GM12878 (cell line): ENCODE results near the gene TAX1BP1. TPM values are rescaled to one million over a fixed set of nuclear protein-coding genes. Genes with fewer than 3 reads are reported as not detected.

Experiments
- ATAC-seq: fragments of 200-7000 bp; cut with Tn5 transposase; 3 replicates; pipeline ENCODE4 v1.9.1; 2020; ENCODE audit warnings: mild to moderate bottlenecking, moderate library complexity
- BruUV-seq: library from RNA; stranded (reverse); fragments of 400-500 nt; replicated peaks from 2 replicates; lab custom pipeline; 2021; lab: Mats Ljungman, UMichigan
- CTCF ChIA-PET: fragments of 300-600 bp; sonication (Branson Sonifier 250); formaldehyde crosslinking; extraction: SDS; loops from one replicate; lab custom pipeline; 2021; ENCODE audit warnings: inconsistent platforms; lab: Yijun Ruan, JAX
- POLR2A ChIA-PET: fragments of 350-600 bp; formaldehyde crosslinking; extraction: SDS; loops from one replicate; lab custom pipeline; 2021; ENCODE audit warnings: inconsistent platforms; lab: Charles Lee
- RAD21 ChIA-PET: fragments of 300-600 bp; sonication (Branson Sonifier 250); formaldehyde crosslinking; loops from one replicate; lab custom pipeline; 2023; ENCODE audit warnings: antibody characterized with exemption; ENCODE audit not compliant: unreplicated experiment; lab: Charles Lee
- SMC1A ChIA-PET: fragments of 300-600 bp; sonication (Branson Sonifier 250); formaldehyde crosslinking; loops from one replicate; lab custom pipeline; 2023; ENCODE audit not compliant: unreplicated experiment, uncharacterized antibody; lab: Charles Lee
- DNase-seq: peaks from one replicate; pipeline ENCODE4 v3.0.0-alpha.2; 2011; ENCODE audit warnings: low read depth, low spot score
- FAIRE-seq: peaks from 3 replicates; lab custom pipeline; 2011; peaks lifted over from hg19 to GRCh38; lab: Jason Lieb, UNC
- H2AFZ ChIP-seq: 2 replicates; pipeline ENCODE4 v1.6.0; 2011; ENCODE audit warnings: low read depth, low read length, control low read depth; ENCODE audit not compliant: control insufficient read depth
- H3K27ac ChIP-seq: 2 replicates; pipeline ENCODE4 v1.5.1; 2011; ENCODE audit warnings: control low read depth; ENCODE audit not compliant: control insufficient read depth, insufficient read depth
- H3K27me3 ChIP-seq, 2 experiments: replicated peaks in 1 of 2; 2 replicates each; pipeline versions ENCODE4 v1.6.0 to v1.6.1; 2011; ENCODE audit warnings: low read length in 1 of 2; ENCODE audit not compliant: control insufficient read depth in 2 of 2, insufficient read depth in 2 of 2
- H3K36me3 ChIP-seq, 2 experiments: 2 replicates each; pipeline ENCODE4 v1.5.1; 2011; ENCODE audit warnings: low read length in 1 of 2; ENCODE audit not compliant: control insufficient read depth in 2 of 2, insufficient read depth in 2 of 2
- H3K4me1 ChIP-seq: 2 replicates; pipeline ENCODE4 v1.6.1; 2011; ENCODE audit warnings: mild to moderate bottlenecking, low read length, moderate library complexity, mixed read lengths; ENCODE audit not compliant: control insufficient read depth, insufficient read depth
- H3K4me2 ChIP-seq: 2 replicates; pipeline ENCODE4 v1.6.0; 2011; ENCODE audit warnings: control low read depth; ENCODE audit not compliant: control insufficient read depth, insufficient read depth
- H3K4me3 ChIP-seq: fragments of 200-600 bp; sonication (generic); 2 replicates; pipeline ENCODE4 v1.5.1; 2016
- H3K79me2 ChIP-seq: 2 replicates; pipeline ENCODE4 v1.6.0; 2011; ENCODE audit warnings: low read length; ENCODE audit not compliant: control insufficient read depth, insufficient read depth
- H3K9ac ChIP-seq: 2 replicates; pipeline ENCODE4 v1.8.0; 2011; ENCODE audit warnings: low read length, control low read depth, mixed read lengths; ENCODE audit not compliant: control insufficient read depth, insufficient read depth
- H3K9me3 ChIP-seq: replicated peaks from 3 replicates; pipeline ENCODE4 v1.5.1; 2011; ENCODE audit warnings: mild to moderate bottlenecking, low read length; ENCODE audit not compliant: control insufficient read depth, insufficient read depth
- H4K20me1 ChIP-seq: 2 replicates; pipeline ENCODE4 v1.6.0; 2011; ENCODE audit not compliant: control insufficient read depth, insufficient read depth
- CHD2 ChIP-seq: IDR thresholded peaks from 2 replicates; pipeline ENCODE4 v1.6.1; 2011; ENCODE audit warnings: low read depth, low read length, improper control_type of control experiment, borderline replicate concordance
- CREB1 ChIP-seq: IDR thresholded peaks from 2 replicates; pipeline ENCODE4 v1.6.1; 2012; ENCODE audit warnings: low read depth, mild to moderate bottlenecking, inconsistent platforms
- CREM ChIP-seq: IDR thresholded peaks from 2 replicates; pipeline ENCODE4 v1.6.1; 2014; ENCODE audit warnings: antibody characterized with exemption, low read depth
- EP300 ChIP-seq, 2 experiments: fragments of 150-350 bp in 1 of 2; IDR thresholded peaks; 2 replicates each; pipeline ENCODE4 v1.6.1; 2011 to 2012; ENCODE audit warnings: low read depth in 2 of 2, low read length in 2 of 2, borderline replicate concordance in 1 of 2, improper control_type of control experiment in 1 of 2, inconsistent platforms in 1 of 2; ENCODE audit not compliant: control insufficient read depth in 1 of 2
- NR2C2 ChIP-seq: IDR thresholded peaks from 2 replicates; pipeline ENCODE4 v1.6.1; 2011; ENCODE audit warnings: borderline replicate concordance, low read depth; ENCODE audit not compliant: control insufficient read depth, insufficient read length
- PML ChIP-seq: IDR thresholded peaks from 2 replicates; pipeline ENCODE4 v1.6.1; 2012; ENCODE audit warnings: low read length, inconsistent platforms
- RAD21 ChIP-seq: IDR thresholded peaks from 2 replicates; pipeline ENCODE4 v1.6.1; 2011; ENCODE audit warnings: mild to moderate bottlenecking, low read depth, low read length, moderate library complexity; ENCODE audit not compliant: insufficient read depth
- RELA ChIP-seq: fragments of 450-650 bp; IDR thresholded peaks from 2 replicates; pipeline ENCODE4 v1.8.0; 2014; ENCODE audit warnings: borderline replicate concordance; ENCODE audit not compliant: partially characterized antibody
- SMAD1 ChIP-seq: fragments of 450-650 bp; IDR thresholded peaks from 2 replicates; pipeline ENCODE4 v1.6.1; 2018; ENCODE audit warnings: mild to moderate bottlenecking, low read depth; ENCODE audit not compliant: partially characterized antibody
- SMARCA5 ChIP-seq: fragments of 450-650 bp; IDR thresholded peaks from 2 replicates; pipeline ENCODE4 v1.6.1; 2017; ENCODE audit warnings: mild to moderate bottlenecking
- SUPT20H ChIP-seq: IDR thresholded peaks from 2 replicates; pipeline ENCODE4 v1.6.1; 2011; ENCODE audit warnings: low read depth, mild to moderate bottlenecking, low read length, moderate library complexity, borderline replicate concordance; ENCODE audit not compliant: control insufficient read depth
- TCF12 ChIP-seq: IDR thresholded peaks from 2 replicates; pipeline ENCODE4 v1.6.1; 2011; ENCODE audit warnings: low read depth, mild to moderate bottlenecking, low read length
- TCF3 ChIP-seq: IDR thresholded peaks from 2 replicates; pipeline ENCODE4 v1.6.1; 2012; ENCODE audit warnings: low read depth, mild to moderate bottlenecking, low read length, borderline replicate concordance; ENCODE audit not compliant: insufficient read depth
- TCF7 ChIP-seq: IDR thresholded peaks from 2 replicates; pipeline ENCODE4 v1.6.1; 2014; ENCODE audit warnings: antibody characterized with exemption, borderline replicate concordance
- ZSCAN29 ChIP-seq: fragments of 450-650 bp; IDR thresholded peaks from 2 replicates; pipeline ENCODE4 v1.6.1; 2017; ENCODE audit warnings: mild to moderate bottlenecking, moderate library complexity
- WGBS: methylation state at CpG from one replicate; pipeline ENCODE4 v1.1.6; 2016; ENCODE audit warnings: low lambda C conversion rate; ENCODE audit not compliant: insufficient replicate concordance, insufficient coverage; ENCODE audit errors: missing lambda C conversion rate; 5-methylcytosine and 5-hydroxymethylcytosine counted together
- in situ Hi-C: fragments of 300-500 bp; cut with MboI; formaldehyde crosslinking; loops from 9 replicates; pipeline ENCODE4 v1.14.3; 2018; ENCODE audit warnings: mixed read lengths
- intact Hi-C: fragments of 100-400 bp; cut with micrococcal nuclease; formaldehyde crosslinking; loops from one replicate; pipeline ENCODE4 v1.14.2; 2022; ENCODE audit not compliant: unreplicated experiment
- polyA plus RNA-seq, 11 experiments: library from polyadenylated mRNA; depleted of rRNA in 4 of 11; unstranded in 6 of 11; stranded (reverse) in 5 of 11; fragments of >200 nt; fragmentation: Nextera tagmentation in 4 of 11; fragmentation: Illumina TruSeq in 1 of 11; extraction: Ambion mirVana in 4 of 11; extraction: Trizol in 1 of 11; gene quantifications; 1 replicate in 1 of 11; 2 replicates in 10 of 11; pipeline versions ENCODE4 v1.2.1 to v1.2.3, GENCODE V29; 2011 to 2016; ENCODE audit warnings: inconsistent platforms in 2 of 11, missing spikeins in 2 of 11, low read depth in 1 of 11
- total RNA-seq, 4 experiments: library from RNA; depleted of rRNA in 3 of 4; stranded (reverse); fragments of >200 nt in 3 of 4; fragmentation: Illumina TruSeq in 1 of 4; extraction: Trizol in 1 of 4; gene quantifications; 2 replicates each; pipeline versions ENCODE4 v1.2.1 to v1.2.3, GENCODE V29; 2013 to 2021
- TF ChIP-seq, protein P1 (sequence below): fragments of 150-350 bp; IDR thresholded peaks from 2 replicates; pipeline ENCODE4 v1.6.1; 2014; ENCODE audit warnings: mild to moderate bottlenecking, low read depth, low read length
- TF ChIP-seq, protein P2 (sequence below): IDR thresholded peaks from 2 replicates; pipeline ENCODE4 v1.6.1; 2012; ENCODE audit warnings: low read depth, low read length, improper control_type of control experiment
- TF ChIP-seq, protein P3 (sequence below): IDR thresholded peaks from 2 replicates; pipeline ENCODE4 v1.6.1; 2011; ENCODE audit warnings: borderline replicate concordance, low read depth, mild to moderate bottlenecking, moderate library complexity, low read length; ENCODE audit not compliant: insufficient read depth, poor library complexity, severe bottlenecking

The TAX1BP1 gene
- total and polyA plus RNA-seq, 10 of the 15 experiments (the other 5 are each of a cell fraction or from before 2014, with no cell fraction given), result 30.8 to 105 (median 52.0) TPM

DNA sequence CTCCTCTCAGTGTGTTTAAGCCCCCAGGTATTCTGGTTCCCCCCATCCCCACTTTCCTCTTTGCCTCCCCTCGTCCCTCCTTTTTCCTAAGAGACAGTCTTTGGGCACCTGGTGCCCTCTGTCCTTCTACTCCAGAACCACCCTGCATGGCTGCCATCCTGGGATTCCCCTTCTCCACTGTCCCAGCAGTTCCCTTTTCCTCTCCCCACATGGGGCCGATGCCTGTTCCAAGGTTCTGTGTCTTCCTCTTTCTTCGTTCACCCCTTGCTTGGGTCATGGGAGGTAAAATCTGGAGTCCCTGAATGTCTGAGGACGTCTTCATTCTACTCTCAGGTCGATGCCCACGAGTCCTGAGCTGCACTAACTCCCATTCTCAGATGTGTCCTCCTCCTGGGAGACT, 120.8 kb downstream of the TAX1BP1 start (continued):
- no peak for TF ChIP-seq CREB1
- TF ChIP-seq, protein P1, sequence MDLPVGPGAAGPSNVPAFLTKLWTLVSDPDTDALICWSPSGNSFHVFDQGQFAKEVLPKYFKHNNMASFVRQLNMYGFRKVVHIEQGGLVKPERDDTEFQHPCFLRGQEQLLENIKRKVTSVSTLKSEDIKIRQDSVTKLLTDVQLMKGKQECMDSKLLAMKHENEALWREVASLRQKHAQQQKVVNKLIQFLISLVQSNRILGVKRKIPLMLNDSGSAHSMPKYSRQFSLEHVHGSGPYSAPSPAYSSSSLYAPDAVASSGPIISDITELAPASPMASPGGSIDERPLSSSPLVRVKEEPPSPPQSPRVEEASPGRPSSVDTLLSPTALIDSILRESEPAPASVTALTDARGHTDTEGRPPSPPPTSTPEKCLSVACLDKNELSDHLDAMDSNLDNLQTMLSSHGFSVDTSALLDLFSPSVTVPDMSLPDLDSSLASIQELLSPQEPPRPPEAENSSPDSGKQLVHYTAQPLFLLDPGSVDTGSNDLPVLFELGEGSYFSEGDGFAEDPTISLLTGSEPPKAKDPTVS, result no peak
- TF ChIP-seq, protein P2, sequence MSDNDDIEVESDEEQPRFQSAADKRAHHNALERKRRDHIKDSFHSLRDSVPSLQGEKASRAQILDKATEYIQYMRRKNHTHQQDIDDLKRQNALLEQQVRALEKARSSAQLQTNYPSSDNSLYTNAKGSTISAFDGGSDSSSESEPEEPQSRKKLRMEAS, result no peak
- TF ChIP-seq ZSCAN29, result no peak
- no peak for TF ChIP-seq TCF7
- no peak for TF ChIP-seq CHD2
- TF ChIP-seq EP300 (IDR thresholded peaks at IDR 0.05; ENCODE audit: borderline replicate concordance in 1 of 2, control insufficient read depth in 1 of 2, low read depth in 2 of 2, low read length in 2 of 2), result no peak
- TF ChIP-seq CREM, result no peak

DNA sequence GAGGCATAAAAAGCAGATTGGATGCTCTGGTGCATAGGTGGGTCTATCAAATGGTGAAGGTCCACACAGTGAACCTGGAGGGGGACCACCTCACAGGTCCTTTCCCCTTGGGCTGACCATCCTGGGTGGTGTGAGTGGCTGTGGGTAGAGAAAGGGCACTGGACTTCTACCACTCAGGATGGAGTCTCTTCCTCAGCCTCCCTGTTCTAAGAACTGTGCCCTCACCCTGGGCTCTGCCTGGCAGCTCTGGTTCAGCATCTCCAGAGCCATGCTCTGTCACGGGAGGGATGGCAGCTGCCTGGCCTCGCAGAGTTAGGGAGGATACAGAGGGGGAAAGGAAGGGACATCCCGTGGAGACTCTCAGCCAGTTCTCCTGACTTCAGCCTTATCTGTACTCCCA, 121.8 kb downstream of the TAX1BP1 start:
- FAIRE-seq (no peak), DNase-seq (no peak), ATAC-seq (no peak)
- H4K20me1 ChIP-seq, result no peaks in the 10 kb centered on the region
- no peak overlapping the region for H3K4me2 ChIP-seq
- H3K36me3 ChIP-seq, result no peaks in the 10 kb centered on the region
- TF ChIP-seq SMARCA5 (no peak), NR2C2 (no peak), SUPT20H (no peak), RELA (no peak), SMAD1 (no peak), TCF3 (no peak), PML (no peak), RAD21 (no peak), TCF12 (no peak)
- TF ChIP-seq, protein P3, sequence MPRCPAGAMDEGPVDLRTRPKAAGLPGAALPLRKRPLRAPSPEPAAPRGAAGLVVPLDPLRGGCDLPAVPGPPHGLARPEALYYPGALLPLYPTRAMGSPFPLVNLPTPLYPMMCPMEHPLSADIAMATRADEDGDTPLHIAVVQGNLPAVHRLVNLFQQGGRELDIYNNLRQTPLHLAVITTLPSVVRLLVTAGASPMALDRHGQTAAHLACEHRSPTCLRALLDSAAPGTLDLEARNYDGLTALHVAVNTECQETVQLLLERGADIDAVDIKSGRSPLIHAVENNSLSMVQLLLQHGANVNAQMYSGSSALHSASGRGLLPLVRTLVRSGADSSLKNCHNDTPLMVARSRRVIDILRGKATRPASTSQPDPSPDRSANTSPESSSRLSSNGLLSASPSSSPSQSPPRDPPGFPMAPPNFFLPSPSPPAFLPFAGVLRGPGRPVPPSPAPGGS, result no peak
- in situ Hi-C loops, result no loop called here
- no peak overlapping the region for H3K4me3 ChIP-seq
- H3K9ac ChIP-seq, result no peak overlapping the region
- BruUV-seq, result no TSS peak
- WGBS, result 0% methylated on average over 3 of the region's 3 CpGs
- ChIA-PET RAD21 (no interaction called here), CTCF (interaction anchor here (0.6 to 1.5 kb wide), 3 partner anchors 56 to 142 kb away, joined by 3 to 4 read pairs (median 3); no protein-coding TSS in a partner anchor), POLR2A (no interaction called here), SMC1A (no interaction called here)
- no peak overlapping the region for H2AFZ ChIP-seq
- no peaks in the 10 kb centered on the region for H3K9me3 ChIP-seq
- no peak overlapping the region for H3K27ac ChIP-seq
- no peaks in the 10 kb centered on the region for H3K79me2 ChIP-seq
- H3K4me1 ChIP-seq, result no peaks in the 10 kb centered on the region
- intact Hi-C loops, result no loop called here
- no peaks in the 10 kb centered on the region; a peak in 3 of 4 replicates for H3K27me3 ChIP-seq
